HEK293 (cell line): ENCODE data around the gene JKAMP.

Experiments used
- CTCF ChIA-PET: fragments of 350-600 bp; formaldehyde crosslinking; extraction: SDS; loops from one replicate; lab custom pipeline; 2021; ENCODE audit warnings: antibody characterized with exemption; lab: Yijun Ruan, JAX
- POLR2A ChIA-PET: fragments of 300-600 bp; formaldehyde crosslinking; extraction: SDS; loops from one replicate; lab custom pipeline; 2020; ENCODE audit warnings: antibody characterized with exemption, inconsistent platforms; lab: Yijun Ruan, JAX
- H3K27ac ChIP-seq: fragments of 200-500 bp; sonication (Bioruptor generic); 2 replicates; pipeline ENCODE4 v1.5.1; 2014; ENCODE audit warnings: low read depth, low read length, control low read depth, inconsistent platforms; ENCODE audit errors: extremely low read depth
- H3K36me3 ChIP-seq, 2 experiments: fragments of 200-500 bp in 1 of 2; sonication (Bioruptor generic) in 1 of 2; 1 replicate in 1 of 2; 2 replicates in 1 of 2; pipeline ENCODE4 v1.5.1; 2014 to 2017; ENCODE audit warnings: inconsistent platforms in 2 of 2, low read length in 2 of 2; ENCODE audit not compliant: control insufficient read depth in 2 of 2, insufficient read depth in 1 of 2
- H3K4me1 ChIP-seq: fragments of 200-500 bp; sonication (Bioruptor generic); 2 replicates; pipeline ENCODE4 v1.5.1; 2014; ENCODE audit warnings: mild to moderate bottlenecking, low read length, inconsistent platforms; ENCODE audit not compliant: control insufficient read depth, insufficient read depth
- H3K4me3 ChIP-seq: 2 replicates; pipeline ENCODE4 v1.5.1; 2011; ENCODE audit warnings: low read depth, mild to moderate bottlenecking, control low read depth, low read length, moderate library complexity
- H3K9me3 ChIP-seq: fragments of 200-500 bp; sonication (Bioruptor generic); 2 replicates; pipeline ENCODE4 v1.5.1; 2014; ENCODE audit warnings: low read depth, low read length, inconsistent platforms; ENCODE audit not compliant: control insufficient read depth, insufficient read depth
- HOXD13 ChIP-seq: sonication (generic); formaldehyde crosslinking; IDR thresholded peaks from 2 replicates; pipeline ENCODE4 v1.8.0; 2022; ENCODE audit warnings: missing genetic modification reagents, borderline replicate concordance
- ZBTB17 ChIP-seq: fragments of 450-650 bp; formaldehyde crosslinking; IDR thresholded peaks from 2 replicates; pipeline ENCODE4 v1.5.1; 2016; ENCODE audit warnings: missing biosample characterization, missing genetic modification characterization
- ZFHX2 ChIP-seq: fragments of 450-650 bp; formaldehyde crosslinking; conservative IDR thresholded peaks from 2 replicates; pipeline ENCODE4 v1.5.1; 2016; ENCODE audit warnings: missing biosample characterization, missing genetic modification characterization
- ZIC2 ChIP-seq: fragments of 450-650 bp; formaldehyde crosslinking; IDR thresholded peaks from 2 replicates; pipeline ENCODE4 v1.5.1; 2016; ENCODE audit warnings: missing biosample characterization, missing genetic modification characterization
- ZNF266 ChIP-seq: fragments of 450-650 bp; formaldehyde crosslinking; IDR thresholded peaks from 2 replicates; pipeline ENCODE4 v1.5.1; 2016; ENCODE audit warnings: missing biosample characterization, missing genetic modification characterization, low read depth
- ZNF37A ChIP-seq: fragments of 450-650 bp; IDR thresholded peaks from 2 replicates; pipeline ENCODE4 v1.5.1; 2018; ENCODE audit warnings: missing biosample characterization, missing genetic modification characterization
- ZNF426 ChIP-seq: fragments of 450-650 bp; formaldehyde crosslinking; IDR thresholded peaks from 2 replicates; pipeline ENCODE4 v1.5.1; 2017; ENCODE audit warnings: missing biosample characterization, missing genetic modification characterization, mild to moderate bottlenecking, inconsistent platforms, moderate library complexity
- ZNF529 ChIP-seq: fragments of 450-650 bp; formaldehyde crosslinking; IDR thresholded peaks from 2 replicates; pipeline ENCODE4 v1.5.1; 2017; ENCODE audit warnings: missing genetic modification characterization, missing biosample characterization; ENCODE audit not compliant: insufficient replicate concordance
- ZNF596 ChIP-seq: fragments of 450-650 bp; IDR thresholded peaks from 2 replicates; pipeline ENCODE4 v1.5.0; 2018; ENCODE audit warnings: missing biosample characterization, mild to moderate bottlenecking, missing genetic modification characterization, moderate library complexity
- ZNF600 ChIP-seq: fragments of 450-650 bp; formaldehyde crosslinking; IDR thresholded peaks from 2 replicates; pipeline ENCODE4 v1.5.1; 2016; ENCODE audit warnings: missing biosample characterization, missing genetic modification characterization
- TF ChIP-seq, protein P1 (sequence below): fragments of 450-650 bp; formaldehyde crosslinking; IDR thresholded peaks from 2 replicates; pipeline ENCODE4 v1.5.1; 2016; ENCODE audit warnings: missing biosample characterization, missing genetic modification characterization, low read depth
- TF ChIP-seq, protein P2 (sequence below): fragments of 450-650 bp; formaldehyde crosslinking; IDR thresholded peaks from 2 replicates; pipeline ENCODE4 v1.5.1; 2016; ENCODE audit warnings: missing biosample characterization, missing genetic modification characterization
- TF ChIP-seq, protein P3 (sequence below): fragments of 450-650 bp; formaldehyde crosslinking; IDR thresholded peaks from 2 replicates; pipeline ENCODE4 v1.5.1; 2017; ENCODE audit warnings: missing biosample characterization, missing genetic modification characterization
- TF ChIP-seq, protein P4 (sequence below): fragments of 450-650 bp; formaldehyde crosslinking; IDR thresholded peaks from 2 replicates; pipeline ENCODE4 v1.5.1; 2016; ENCODE audit warnings: missing biosample characterization, missing genetic modification characterization

Gene JKAMP

DNA sequence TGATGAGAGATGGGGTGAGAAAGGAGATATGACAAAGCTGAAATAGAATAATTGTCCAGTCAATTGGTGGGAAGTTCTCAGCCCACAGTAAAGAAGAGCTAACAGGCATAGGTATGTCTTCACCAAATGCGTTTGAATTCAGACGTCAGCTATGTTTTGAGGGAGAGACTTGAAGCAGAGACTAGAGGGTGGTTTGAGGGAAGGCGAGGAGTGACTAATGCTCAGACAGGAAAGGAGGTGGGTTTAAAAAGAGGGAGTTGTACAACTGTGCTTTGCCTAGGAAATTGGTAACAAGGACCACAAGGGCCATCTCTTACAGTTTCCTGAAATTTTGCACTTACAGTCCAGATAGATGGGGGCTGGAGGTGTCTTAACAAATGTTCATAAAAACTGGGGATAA, 6.4 kb downstream of the JKAMP start:
- ChIA-PET CTCF (interaction anchor here (0.6 to 0.8 kb wide), 2 partner anchors 10 to 86 kb away, joined by 4 to 5 read pairs; partner anchors contain the start of gene CCDC175), POLR2A (no interaction called here)
- Histone ChIP-seq H3K27ac (no peak overlapping the region), H3K4me3 (no peak overlapping the region), H3K36me3 (peaks cover 65 to 69% of the 10 kb centered on the region in 2 experiments), H3K4me1 (0 out of 2 replicates have a peak, but pooled peaks cover 3% of the 10 kb centered on the region), H3K9me3 (no peaks in the 10 kb centered on the region)
- no peak for TF ChIP-seq ZBTB17 (tag by site-specific recombination)

DNA sequence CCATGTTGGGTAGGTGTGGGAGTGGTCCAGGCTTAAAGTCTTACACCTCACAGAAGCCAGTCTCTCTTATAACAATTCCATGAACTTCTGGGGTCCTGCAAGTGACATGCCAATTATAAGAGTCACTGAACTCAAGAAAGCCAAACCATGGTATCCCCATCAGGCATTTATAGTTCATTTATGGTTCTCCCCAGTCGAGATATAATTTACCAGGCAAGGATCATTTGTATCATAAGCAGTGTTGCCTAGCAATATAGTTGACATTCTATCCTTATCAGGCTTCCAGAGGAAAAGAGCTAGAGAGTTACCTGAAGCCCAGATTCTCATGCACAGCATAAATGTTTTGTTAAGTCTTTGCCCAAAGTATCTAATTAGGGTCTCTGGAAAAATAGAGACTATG, 8.1 kb downstream of the JKAMP start:
- peaks cover 69 to 76% of the 10 kb centered on the region in 2 experiments for H3K36me3 ChIP-seq
- no peak overlapping the region for H3K4me3 ChIP-seq
- no peaks in the 10 kb centered on the region for H3K9me3 ChIP-seq
- ChIA-PET CTCF (interaction anchor here (0.6 kb wide), 1 partner anchor 84 kb away, joined by 6 read pairs; no protein-coding TSS in a partner anchor), POLR2A (no interaction called here)
- TF ChIP-seq ZNF529 (tag by site-specific recombination) (no peak), ZNF426 (tag by site-specific recombination) (no peak), ZNF596 (tag by site-specific recombination) (no peak), HOXD13 (no peak), ZIC2 (no peak), ZNF600 (tag by site-specific recombination) (no peak), ZFHX2 (no peak), ZNF37A (tag by site-specific recombination) (no peak), ZNF266 (no peak)
- TF ChIP-seq, protein P1, sequence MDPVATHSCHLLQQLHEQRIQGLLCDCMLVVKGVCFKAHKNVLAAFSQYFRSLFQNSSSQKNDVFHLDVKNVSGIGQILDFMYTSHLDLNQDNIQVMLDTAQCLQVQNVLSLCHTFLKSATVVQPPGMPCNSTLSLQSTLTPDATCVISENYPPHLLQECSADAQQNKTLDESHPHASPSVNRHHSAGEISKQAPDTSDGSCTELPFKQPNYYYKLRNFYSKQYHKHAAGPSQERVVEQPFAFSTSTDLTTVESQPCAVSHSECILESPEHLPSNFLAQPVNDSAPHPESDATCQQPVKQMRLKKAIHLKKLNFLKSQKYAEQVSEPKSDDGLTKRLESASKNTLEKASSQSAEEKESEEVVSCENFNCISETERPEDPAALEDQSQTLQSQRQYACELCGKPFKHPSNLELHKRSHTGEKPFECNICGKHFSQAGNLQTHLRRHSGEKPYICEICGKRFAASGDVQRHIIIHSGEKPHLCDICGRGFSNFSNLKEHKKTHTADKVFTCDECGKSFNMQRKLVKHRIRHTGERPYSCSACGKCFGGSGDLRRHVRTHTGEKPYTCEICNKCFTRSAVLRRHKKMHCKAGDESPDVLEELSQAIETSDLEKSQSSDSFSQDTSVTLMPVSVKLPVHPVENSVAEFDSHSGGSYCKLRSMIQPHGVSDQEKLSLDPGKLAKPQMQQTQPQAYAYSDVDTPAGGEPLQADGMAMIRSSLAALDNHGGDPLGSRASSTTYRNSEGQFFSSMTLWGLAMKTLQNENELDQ (tag by site-specific recombination), result no peak
- TF ChIP-seq, protein P2, sequence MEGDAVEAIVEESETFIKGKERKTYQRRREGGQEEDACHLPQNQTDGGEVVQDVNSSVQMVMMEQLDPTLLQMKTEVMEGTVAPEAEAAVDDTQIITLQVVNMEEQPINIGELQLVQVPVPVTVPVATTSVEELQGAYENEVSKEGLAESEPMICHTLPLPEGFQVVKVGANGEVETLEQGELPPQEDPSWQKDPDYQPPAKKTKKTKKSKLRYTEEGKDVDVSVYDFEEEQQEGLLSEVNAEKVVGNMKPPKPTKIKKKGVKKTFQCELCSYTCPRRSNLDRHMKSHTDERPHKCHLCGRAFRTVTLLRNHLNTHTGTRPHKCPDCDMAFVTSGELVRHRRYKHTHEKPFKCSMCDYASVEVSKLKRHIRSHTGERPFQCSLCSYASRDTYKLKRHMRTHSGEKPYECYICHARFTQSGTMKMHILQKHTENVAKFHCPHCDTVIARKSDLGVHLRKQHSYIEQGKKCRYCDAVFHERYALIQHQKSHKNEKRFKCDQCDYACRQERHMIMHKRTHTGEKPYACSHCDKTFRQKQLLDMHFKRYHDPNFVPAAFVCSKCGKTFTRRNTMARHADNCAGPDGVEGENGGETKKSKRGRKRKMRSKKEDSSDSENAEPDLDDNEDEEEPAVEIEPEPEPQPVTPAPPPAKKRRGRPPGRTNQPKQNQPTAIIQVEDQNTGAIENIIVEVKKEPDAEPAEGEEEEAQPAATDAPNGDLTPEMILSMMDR (tag by site-specific recombination), result no peak
- no peaks in the 10 kb centered on the region for H3K4me1 ChIP-seq
- H3K27ac ChIP-seq, result no peak overlapping the region

DNA sequence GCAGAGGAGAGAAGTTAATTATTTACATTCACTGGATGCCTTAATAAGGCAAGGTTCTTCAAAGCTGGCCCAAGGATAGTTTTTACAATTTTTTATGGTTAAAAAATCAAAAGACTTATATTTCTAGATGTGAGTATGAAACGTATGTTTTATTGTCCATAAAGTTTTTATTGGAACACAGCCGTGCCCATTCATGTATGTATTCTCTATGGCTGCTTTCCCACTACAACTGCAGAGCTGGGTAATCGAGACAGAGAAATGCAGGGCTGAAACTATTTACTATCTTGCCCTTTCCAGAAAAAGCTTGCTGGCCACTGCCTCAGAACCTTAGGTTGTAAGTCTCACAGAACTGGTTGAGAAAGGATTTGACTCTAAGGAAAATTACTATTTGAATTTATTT, 16.4 kb downstream of the JKAMP start:
- TF ChIP-seq, protein P3, sequence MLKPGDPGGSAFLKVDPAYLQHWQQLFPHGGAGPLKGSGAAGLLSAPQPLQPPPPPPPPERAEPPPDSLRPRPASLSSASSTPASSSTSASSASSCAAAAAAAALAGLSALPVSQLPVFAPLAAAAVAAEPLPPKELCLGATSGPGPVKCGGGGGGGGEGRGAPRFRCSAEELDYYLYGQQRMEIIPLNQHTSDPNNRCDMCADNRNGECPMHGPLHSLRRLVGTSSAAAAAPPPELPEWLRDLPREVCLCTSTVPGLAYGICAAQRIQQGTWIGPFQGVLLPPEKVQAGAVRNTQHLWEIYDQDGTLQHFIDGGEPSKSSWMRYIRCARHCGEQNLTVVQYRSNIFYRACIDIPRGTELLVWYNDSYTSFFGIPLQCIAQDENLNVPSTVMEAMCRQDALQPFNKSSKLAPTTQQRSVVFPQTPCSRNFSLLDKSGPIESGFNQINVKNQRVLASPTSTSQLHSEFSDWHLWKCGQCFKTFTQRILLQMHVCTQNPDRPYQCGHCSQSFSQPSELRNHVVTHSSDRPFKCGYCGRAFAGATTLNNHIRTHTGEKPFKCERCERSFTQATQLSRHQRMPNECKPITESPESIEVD, result 0 out of 2 replicates have a peak, but pooled peaks have one; percentile 23
- TF ChIP-seq, protein P4, sequence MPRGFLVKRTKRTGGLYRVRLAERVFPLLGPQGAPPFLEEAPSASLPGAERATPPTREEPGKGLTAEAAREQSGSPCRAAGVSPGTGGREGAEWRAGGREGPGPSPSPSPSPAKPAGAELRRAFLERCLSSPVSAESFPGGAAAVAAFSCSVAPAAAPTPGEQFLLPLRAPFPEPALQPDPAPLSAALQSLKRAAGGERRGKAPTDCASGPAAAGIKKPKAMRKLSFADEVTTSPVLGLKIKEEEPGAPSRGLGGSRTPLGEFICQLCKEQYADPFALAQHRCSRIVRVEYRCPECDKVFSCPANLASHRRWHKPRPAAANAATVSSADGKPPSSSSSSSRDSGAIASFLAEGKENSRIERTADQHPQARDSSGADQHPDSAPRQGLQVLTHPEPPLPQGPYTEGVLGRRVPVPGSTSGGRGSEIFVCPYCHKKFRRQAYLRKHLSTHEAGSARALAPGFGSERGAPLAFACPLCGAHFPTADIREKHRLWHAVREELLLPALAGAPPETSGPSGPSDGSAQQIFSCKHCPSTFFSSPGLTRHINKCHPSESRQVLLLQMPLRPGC (tag by site-specific recombination), result no peak
- Histone ChIP-seq H3K36me3 (peaks cover 27 to 43% of the 10 kb centered on the region in 2 experiments), H3K4me1 (no peaks in the 10 kb centered on the region), H3K27ac (no peak overlapping the region), H3K9me3 (no peaks in the 10 kb centered on the region), H3K4me3 (no peak overlapping the region)
- ChIA-PET CTCF (interaction anchor here (0.5 to 2.4 kb wide), 4 partner anchors 10 to 396 kb away, joined by 3 to 11 read pairs (median 4); partner anchors contain the start of gene CCDC175), POLR2A (no interaction called here)
